CD4-positive, alpha-beta T cell treated with Interleukin-4 for 1 hour (primary cell): ENCODE measurements around the gene HS3ST3B1.

Experiments
- DNase-seq, 2 donors: peaks; one replicate each; pipeline ENCODE4 v3.0.0-alpha.2; 2020 to 2022

HS3ST3B1 gene

DNA sequence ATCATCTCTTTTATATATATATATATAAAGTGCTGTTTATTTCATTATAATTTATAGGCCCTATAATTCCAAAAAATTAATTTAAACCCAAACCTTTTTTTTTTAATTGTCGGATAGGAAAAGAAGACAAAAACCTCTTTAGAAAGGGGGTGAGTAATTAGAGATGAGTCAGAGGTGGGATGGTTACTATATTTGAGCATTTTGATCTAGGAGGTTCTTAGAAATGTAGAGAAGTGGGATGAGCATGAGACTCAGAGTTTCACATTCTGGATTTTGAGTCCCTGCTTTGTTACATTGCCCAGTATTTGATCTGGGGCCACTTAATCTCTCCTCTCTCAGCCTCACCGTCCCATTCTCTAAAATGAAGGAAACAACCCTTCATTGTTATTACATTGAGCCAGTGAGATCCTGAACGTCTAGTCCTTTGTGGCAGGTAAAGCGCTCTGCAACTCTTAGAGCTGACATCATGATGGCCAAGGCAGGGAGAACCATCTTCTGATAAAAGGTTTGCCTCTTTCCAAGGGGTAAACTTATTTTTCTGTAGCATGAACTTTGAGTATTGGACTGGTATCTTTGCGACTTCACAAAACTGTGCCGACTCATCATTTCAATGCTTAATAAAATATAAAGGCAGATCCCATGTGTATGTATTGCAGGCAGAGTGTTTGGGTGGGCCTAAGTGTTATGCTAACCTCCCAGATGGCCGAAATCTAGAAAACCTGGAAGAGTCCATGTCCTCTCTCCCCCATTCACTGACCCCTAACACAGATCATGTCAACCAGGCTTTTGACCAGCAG, 21.3 kb downstream of the HS3ST3B1 start:
- no peak for DNase-seq

DNA sequence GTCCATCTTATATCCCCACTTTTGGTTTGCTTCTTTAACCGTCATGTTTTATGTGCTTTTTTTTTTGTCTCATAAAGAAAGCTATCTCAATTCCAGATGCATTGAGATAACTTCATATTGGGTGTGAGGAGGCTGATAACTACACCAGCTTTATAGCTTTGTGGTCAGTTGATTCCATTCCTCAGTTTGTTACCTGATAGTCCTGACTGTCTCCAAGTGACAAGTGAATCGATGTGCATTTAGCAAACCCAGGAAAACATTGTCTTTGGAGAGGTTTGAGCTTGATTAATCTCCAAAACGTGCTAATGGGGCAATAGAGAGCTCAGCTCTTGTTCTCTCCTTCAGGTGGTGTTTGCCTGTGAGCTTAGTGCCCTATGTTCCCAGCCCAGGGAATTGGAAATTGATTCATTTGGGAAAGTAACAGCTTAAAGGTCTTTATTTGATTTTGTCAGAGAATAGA, 22.7 kb downstream of the HS3ST3B1 start:
- DNase-seq, result no peak

DNA sequence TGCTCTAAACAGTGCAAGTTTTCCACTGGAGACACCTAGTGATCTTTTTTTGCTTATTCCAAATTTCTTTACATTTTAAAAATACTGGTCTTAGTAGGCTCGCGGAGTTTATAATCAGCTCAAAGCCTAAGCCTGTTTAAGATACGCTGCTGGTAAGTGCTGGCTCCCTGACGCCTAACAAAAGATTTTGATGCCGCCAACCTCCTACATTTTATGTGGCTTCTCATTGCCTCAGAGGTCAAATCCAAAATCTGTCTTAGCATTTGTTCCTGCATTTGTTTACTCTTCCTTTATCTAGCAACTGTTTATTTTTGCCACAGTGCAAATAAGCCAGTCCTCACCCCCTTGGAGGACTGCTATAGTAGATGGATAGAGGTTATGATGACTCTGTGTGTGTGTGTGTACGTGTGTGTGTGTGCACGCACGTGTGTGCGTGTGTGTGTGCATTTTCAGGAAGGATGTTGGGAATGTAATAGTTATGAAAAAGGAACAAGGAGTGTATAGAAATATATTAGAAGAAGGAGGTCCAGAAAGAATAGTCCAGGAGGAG, 24.8 kb downstream of the HS3ST3B1 start:
- DNase-seq, result no peak

- peak in 1 of 2 donors; percentile 14 for DNase-seq
Measured at GRCh38 chr17:14329900-14330491, 29.1 kb downstream of the HS3ST3B1 start.

DNA sequence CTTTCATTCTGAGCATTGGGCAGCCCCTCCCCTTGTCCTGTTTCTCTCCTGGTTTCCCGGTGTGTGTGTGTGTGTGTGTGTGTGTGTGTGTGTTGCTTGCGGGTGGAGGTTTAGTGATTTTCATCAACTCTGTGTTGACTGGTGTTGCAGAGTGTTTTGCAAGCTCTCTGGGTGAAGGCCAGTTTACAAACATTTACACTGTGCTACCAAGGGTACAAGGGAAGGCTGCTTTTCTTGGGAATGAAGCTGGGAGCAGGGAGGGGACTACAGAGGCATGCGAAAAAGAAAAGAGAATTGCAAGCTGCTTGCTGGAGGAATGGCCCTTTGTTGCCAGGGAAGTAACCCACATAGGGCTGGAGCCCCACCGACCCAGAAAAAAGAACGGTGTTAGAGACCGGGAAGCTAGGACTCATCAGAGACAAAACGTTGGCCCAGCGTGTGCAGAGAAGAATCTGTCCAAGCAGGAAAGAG, 29.6 kb downstream of the HS3ST3B1 start:
- DNase-seq, result no peak

DNA sequence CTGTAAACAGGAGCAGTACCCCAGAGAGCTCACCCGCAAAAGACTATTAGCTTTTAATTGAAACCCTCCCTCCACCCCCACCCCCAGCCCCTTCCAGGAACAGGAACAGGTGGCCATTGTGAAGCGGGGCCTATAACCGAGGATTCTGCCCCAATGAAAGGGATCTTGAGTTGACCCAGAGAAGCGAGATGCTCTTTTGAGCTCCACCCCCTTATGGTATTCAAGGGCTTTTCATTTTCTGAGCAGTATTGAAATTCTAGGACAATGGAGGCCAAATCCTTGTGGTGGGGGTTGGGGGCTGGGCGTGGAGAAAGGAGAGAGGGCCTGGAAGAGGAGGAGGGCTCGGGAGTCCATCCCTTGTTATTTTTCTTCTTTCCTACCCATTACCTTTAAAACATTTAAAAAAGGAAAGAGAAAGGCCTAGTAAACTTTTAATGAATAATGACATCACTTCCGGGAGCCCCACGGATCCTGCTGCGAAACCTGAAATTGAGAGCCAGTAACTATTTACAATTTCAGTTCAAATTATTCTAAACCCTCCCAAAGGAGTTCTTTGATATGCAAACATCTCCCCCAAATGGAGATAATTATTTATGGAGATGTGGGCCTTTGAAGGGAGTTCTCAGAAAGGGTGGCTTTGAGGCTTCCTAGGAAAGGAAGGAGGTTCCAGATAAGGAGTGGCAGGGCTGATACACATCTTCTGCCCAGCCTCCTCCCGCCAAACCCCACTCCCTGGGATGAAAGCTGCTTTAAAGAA, 30.5 kb downstream of the HS3ST3B1 start:
- DNase-seq, result no peak

- DNase-seq, result no peak
Measured at GRCh38 chr17:14331982-14332298, 31.1 kb downstream of the HS3ST3B1 start.

DNA sequence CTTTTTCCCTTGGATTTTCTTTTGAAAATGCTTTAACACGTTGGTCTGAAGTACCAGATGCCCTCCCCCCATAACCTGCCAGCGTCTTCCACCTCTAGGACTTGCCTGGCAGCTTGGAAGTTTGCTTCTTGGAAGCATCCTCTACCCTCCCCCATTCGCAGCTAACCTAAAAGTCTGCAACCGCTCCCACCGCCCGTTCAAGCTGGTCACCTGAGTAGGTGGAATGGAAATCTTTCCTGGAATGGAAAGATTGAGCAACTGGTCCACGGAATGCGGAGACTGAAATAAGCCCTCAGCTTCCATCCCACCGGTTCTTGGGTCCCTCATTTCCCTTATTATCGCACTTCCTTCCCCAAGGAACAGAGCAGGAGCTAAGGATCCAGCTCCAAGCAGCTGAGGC, 31.4 kb downstream of the HS3ST3B1 start:
- DNase-seq, result no peak

DNA sequence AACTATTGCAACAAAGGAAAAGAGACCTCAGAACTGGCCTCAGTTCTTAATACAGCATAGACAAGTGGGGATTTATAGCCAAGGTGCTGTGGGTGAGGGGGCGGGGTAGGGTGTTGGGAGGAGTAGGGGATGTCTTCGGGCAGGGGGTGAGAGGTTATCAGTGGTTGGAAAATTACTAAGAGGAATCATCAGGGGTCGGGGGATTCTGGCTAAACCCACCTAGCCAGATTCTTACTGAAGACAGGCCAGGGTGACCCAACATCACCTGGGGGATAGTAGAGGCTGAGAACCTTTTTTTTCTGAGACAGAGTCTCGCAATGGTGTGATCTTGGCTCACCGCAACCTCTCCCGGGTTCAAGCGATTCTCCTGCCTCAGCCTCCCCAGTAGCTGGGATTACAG, 32.6 kb downstream of the HS3ST3B1 start:
- DNase-seq, result no peak

DNA sequence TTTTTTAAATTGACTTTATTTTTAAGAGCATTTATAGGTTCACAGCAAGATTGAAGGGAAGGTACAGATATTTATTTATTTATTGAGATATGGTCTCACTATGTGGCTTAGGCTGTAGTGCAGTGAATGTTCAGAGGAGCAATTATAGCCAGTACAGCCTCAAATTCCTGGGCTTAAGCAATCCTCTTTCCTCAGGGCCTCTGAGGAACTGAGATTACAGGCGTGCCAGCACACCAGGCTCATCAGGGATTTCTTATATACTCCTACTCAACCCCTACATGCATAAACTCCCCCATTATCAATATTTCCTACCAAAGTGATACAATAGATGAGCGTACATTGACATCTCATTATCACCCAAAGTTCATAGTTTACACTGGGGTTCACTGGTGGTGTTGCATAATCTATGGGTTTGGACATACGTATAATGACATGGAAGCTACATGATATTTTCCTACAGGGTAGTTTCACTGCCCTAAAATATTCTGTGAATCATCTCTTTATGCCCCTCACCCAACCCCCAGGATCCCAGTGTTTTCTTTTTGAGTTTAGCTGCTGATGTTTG, 33.5 kb downstream of the HS3ST3B1 start:
- DNase-seq, result no peak

DNA sequence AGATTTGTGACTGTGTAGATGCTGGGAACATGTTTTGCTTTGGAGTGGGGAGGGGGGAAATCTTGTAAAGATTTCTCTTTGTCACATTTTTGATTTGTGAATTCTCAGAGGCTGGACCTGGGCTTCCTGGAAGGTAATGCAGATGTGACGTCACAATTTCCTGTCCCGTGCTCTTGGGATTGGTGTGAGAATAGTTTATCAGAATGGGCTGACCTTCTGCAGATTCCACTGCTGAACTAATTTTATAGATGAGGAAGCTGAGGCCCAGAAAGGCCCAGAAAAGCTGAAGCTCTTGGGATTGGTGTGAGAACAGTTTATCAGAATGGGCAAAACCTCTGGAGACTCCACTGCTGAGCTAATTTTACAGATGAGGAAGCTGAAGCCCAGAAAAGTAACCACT, 34.0 kb downstream of the HS3ST3B1 start:
- peak in 1 of 2 donors; percentile 19 for DNase-seq

DNA sequence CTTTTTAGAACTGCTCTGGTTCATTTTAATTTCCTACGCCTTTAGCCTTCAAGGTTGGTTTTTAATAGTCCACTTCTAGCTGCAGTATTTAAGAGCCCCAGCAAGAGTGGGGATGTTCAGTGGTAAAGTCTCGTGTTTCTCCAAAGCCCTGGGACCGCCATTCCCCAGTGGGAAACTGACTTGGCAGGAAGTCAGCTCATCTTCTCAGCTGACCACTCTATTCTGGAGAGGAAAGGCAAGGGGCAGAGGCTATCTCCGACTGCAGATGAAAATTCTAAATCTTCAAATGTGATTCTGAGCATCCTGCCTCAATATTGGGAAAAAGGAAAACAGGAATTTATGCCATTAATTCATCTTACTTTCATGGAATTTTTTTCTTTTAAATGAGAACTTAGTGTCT, 35.5 kb downstream of the HS3ST3B1 start:
- no peak for DNase-seq

GRCh38 chr17:14337596-14338079, 36.8 kb downstream of the HS3ST3B1 start:
- DNase-seq, result no peak

GRCh38 chr17:14340857-14341754, 40.2 kb downstream of the HS3ST3B1 start:
- no peak for DNase-seq

- DNase-seq, result no peak
Measured at GRCh38 chr17:14341866-14342265, 41.0 kb downstream of the HS3ST3B1 start.

- no peak for DNase-seq
Measured at GRCh38 chr17:14346801-14347200, 45.9 kb downstream of the HS3ST3B1 start.

DNA sequence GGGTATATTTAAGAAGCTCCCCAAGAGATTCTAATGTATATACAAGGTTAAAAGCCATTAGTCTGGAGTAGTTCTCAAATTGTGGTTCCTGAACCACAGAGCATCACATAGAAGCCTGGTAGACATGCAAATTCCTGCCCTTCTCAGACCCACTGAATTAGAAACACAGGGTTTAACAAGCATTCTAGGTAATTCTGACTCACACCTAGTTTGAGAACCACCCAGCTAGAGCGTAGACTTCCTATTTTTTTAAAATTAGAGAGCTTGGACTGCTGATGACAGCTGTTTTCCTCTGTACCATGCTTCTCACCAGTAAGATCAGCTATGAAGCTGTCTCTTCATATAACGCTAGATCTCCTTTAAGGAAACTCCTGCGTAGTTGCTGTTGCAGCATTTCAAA, 50.6 kb downstream of the HS3ST3B1 start:
- peak; percentile 11 to 56 for DNase-seq

GRCh38 chr17:14352136-14352535, 51.3 kb downstream of the HS3ST3B1 start:
- DNase-seq, result no peak

GRCh38 chr17:14353861-14354474, 53.1 kb downstream of the HS3ST3B1 start:
- DNase-seq, result no peak

- no peak for DNase-seq
Measured at GRCh38 chr17:14354807-14355206, 53.9 kb downstream of the HS3ST3B1 start.

DNA sequence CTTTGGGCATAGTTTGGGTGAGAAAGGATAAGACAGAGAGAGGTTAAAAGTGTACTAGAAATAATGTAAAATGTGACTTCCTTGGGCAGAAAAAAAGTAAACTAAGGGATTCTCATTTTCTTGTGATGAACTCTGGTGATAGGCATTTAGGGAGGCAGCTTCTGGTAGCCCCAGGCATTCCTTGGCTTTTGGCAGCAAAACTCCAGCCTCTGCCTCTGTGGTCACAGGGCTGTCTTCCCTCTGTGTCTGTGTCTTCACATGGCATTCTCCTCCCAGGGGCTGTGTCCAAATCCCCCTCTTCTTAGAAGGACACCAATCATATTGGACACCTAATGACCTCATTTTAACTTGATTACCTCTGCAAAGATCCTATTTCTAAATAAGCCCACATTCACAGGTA, 54.7 kb downstream of the HS3ST3B1 start:
- no peak for DNase-seq
